ENCODE measurements around the gene CHRNB2.

Gene CHRNB2

DNA sequence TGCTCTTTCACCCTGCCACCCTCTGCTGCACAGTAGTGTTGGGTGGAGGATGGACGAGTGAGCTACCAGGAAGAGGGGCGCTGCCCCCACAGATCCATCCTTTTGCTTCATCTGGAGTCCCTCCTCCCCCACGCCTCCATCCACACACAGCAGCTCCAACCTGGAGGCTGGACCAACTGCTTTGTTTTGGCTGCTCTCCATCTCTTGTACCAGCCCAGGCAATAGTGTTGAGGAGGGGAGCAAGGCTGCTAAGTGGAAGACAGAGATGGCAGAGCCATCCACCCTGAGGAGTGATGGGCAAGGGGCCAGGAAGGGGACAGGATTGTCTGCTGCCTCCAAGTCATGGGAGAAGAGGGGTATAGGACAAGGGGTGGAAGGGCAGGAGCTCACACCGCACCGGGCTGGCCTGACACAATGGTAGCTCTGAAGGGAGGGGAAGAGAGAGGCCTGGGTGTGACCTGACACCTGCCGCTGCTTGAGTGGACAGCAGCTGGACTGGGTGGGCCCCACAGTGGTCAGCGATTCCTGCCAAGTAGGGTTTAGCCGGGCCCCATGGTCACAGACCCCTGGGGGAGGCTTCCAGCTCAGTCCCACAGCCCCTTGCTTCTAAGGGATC is 8.5 kb downstream of the CHRNB2 start:
- Histone ChIP-seq H3K9me2 (replicated peaks; ENCODE audit: low read depth, low read length) (no peaks in the 10 kb centered on the region), H3K4me1 (ENCODE audit: insufficient read depth, low read length, poor library complexity, severe bottlenecking) (peaks cover 15% of the 10 kb centered on the region), H3K4me3 (ENCODE audit: low read length, poor library complexity, severe bottlenecking) (no peak overlapping the region), H2AFZ (ENCODE audit: low read length) (no peak overlapping the region), H3K4me2 (ENCODE audit: low read depth, low read length, poor library complexity, severe bottlenecking) (no peak overlapping the region), H3K9me3 (ENCODE audit: insufficient read depth, low read depth, low read length) (no peaks in the 10 kb centered on the region), H3F3A (ENCODE audit: low read depth) (no peaks in the 10 kb centered on the region), H4K20me1 (ENCODE audit: insufficient read depth, low read length, poor library complexity, severe bottlenecking) (no peaks in the 10 kb centered on the region), H3K27me3 (ENCODE audit: insufficient read depth, low read length, poor library complexity, severe bottlenecking) (no peaks in the 10 kb centered on the region), H3K79me2 (ENCODE audit: insufficient read depth, low read length) (no peaks in the 10 kb centered on the region), H3K36me3 (ENCODE audit: insufficient read depth, low read length) (peaks cover 31% of the 10 kb centered on the region; the same call in 1 of the 2 replicates), H3K9ac (ENCODE audit: low read depth, low read length, poor library complexity, severe bottlenecking) (no peak overlapping the region)
- TF ChIP-seq EZH2phosphoT487 (IDR thresholded peaks at IDR 0.05; ENCODE audit: borderline replicate concordance): no peak
- TF ChIP-seq, protein P1, sequence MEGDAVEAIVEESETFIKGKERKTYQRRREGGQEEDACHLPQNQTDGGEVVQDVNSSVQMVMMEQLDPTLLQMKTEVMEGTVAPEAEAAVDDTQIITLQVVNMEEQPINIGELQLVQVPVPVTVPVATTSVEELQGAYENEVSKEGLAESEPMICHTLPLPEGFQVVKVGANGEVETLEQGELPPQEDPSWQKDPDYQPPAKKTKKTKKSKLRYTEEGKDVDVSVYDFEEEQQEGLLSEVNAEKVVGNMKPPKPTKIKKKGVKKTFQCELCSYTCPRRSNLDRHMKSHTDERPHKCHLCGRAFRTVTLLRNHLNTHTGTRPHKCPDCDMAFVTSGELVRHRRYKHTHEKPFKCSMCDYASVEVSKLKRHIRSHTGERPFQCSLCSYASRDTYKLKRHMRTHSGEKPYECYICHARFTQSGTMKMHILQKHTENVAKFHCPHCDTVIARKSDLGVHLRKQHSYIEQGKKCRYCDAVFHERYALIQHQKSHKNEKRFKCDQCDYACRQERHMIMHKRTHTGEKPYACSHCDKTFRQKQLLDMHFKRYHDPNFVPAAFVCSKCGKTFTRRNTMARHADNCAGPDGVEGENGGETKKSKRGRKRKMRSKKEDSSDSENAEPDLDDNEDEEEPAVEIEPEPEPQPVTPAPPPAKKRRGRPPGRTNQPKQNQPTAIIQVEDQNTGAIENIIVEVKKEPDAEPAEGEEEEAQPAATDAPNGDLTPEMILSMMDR (conservative IDR thresholded peaks at IDR 0.05; ENCODE audit: low read length): no peak

DNA sequence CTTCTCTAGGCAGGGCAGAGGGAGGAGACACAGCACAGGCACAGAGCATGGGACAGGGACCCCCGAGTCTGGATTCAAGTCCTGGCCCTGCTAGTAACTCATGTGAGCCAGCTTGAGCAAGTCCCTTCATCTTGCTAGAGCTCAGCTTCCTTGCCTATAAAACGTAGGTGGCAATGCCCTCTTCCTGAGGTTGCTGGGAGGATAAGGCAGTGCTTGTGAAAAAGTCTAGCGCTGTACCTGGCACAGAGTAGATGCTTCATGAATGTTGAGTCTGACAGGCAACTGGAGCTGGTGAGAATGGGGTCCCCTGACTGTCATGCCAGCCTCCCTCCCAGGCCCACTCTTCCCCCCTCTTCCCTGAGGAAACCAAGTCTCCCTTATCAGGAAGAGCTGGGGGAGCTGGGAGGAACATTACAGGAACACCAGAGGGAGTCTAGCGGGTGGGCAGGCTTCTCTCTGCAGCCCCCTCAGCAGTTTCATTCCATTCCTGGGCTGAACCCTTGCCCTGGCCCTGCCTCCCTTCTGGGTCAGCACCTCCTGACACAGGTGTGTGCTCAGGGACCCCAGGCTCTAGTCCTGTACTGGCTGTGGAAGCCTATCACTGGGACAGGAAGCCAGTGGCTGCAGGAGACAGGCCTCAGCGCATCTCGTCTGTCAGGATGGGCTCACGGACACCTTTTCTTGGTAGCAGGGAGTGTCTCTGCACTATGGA is 9.9 kb downstream of the CHRNB2 start:
- no peaks in the 10 kb centered on the region for H3K9me2 ChIP-seq (replicated peaks; ENCODE audit: low read depth, low read length)
- H3K9me3 ChIP-seq (ENCODE audit: insufficient read depth, low read depth, low read length): no peaks in the 10 kb centered on the region
- H3K79me2 ChIP-seq (ENCODE audit: insufficient read depth, low read length): no peaks in the 10 kb centered on the region
- no peaks in the 10 kb centered on the region for H3K27me3 ChIP-seq (ENCODE audit: insufficient read depth, low read length, poor library complexity, severe bottlenecking)
- no peak overlapping the region for H3K4me2 ChIP-seq (ENCODE audit: low read depth, low read length, poor library complexity, severe bottlenecking)
- H3F3A ChIP-seq (ENCODE audit: low read depth): no peaks in the 10 kb centered on the region
- no peak for TF ChIP-seq EZH2phosphoT487 (IDR thresholded peaks at IDR 0.05; ENCODE audit: borderline replicate concordance)
- TF ChIP-seq, protein P1 (conservative IDR thresholded peaks at IDR 0.05; ENCODE audit: low read length): no peak
- H3K4me3 ChIP-seq (ENCODE audit: low read length, poor library complexity, severe bottlenecking): no peak overlapping the region
- H4K20me1 ChIP-seq (ENCODE audit: insufficient read depth, low read length, poor library complexity, severe bottlenecking): no peaks in the 10 kb centered on the region
- H3K9ac ChIP-seq (ENCODE audit: low read depth, low read length, poor library complexity, severe bottlenecking): no peak overlapping the region
- peaks cover 44% of the 10 kb centered on the region; the same call in 1 of the 2 replicates for H3K36me3 ChIP-seq (ENCODE audit: insufficient read depth, low read length)
- peaks cover 15% of the 10 kb centered on the region for H3K4me1 ChIP-seq (ENCODE audit: insufficient read depth, low read length, poor library complexity, severe bottlenecking)
- no peak overlapping the region for H2AFZ ChIP-seq (ENCODE audit: low read length)

DNA sequence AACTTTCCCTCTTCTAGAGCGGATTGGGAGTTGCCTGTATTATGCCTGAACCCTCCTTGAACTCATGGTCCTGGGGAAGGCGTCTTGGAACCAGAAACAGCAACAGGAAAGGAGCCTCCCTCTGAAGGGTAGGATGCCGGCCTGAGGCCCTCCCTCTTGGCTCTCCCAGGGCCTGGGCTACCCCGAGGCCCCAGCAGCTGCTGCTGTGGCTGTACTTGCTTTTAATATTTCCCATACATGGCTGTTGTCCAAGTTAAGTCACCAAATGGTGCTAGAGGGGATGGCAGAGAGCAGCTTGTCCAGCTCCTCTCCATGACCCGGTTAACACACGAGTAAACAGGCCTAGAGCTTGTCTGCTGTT is 10.5 kb downstream of the CHRNB2 start:
- Histone ChIP-seq H3K9me3 (ENCODE audit: insufficient read depth, low read depth, low read length) (no peaks in the 10 kb centered on the region), H4K20me1 (ENCODE audit: insufficient read depth, low read length, poor library complexity, severe bottlenecking) (no peaks in the 10 kb centered on the region), H3K36me3 (ENCODE audit: insufficient read depth, low read length) (peaks cover 49% of the 10 kb centered on the region; the same call in 1 of the 2 replicates), H3K4me2 (ENCODE audit: low read depth, low read length, poor library complexity, severe bottlenecking) (no peak overlapping the region), H3K4me1 (ENCODE audit: insufficient read depth, low read length, poor library complexity, severe bottlenecking) (peaks cover 15% of the 10 kb centered on the region), H3K9ac (ENCODE audit: low read depth, low read length, poor library complexity, severe bottlenecking) (no peak overlapping the region), H3K79me2 (ENCODE audit: insufficient read depth, low read length) (no peaks in the 10 kb centered on the region), H3K4me3 (ENCODE audit: low read length, poor library complexity, severe bottlenecking) (no peak overlapping the region), H3F3A (ENCODE audit: low read depth) (no peaks in the 10 kb centered on the region), H3K9me2 (replicated peaks; ENCODE audit: low read depth, low read length) (no peaks in the 10 kb centered on the region), H3K27me3 (ENCODE audit: insufficient read depth, low read length, poor library complexity, severe bottlenecking) (no peaks in the 10 kb centered on the region), H2AFZ (ENCODE audit: low read length) (no peak overlapping the region)
- TF ChIP-seq, protein P1 (conservative IDR thresholded peaks at IDR 0.05; ENCODE audit: low read length): no peak
- no peak for TF ChIP-seq EZH2phosphoT487 (IDR thresholded peaks at IDR 0.05; ENCODE audit: borderline replicate concordance)
